HG02970 (cell line): ENCODE results near the gene MYL6B.

ENCODE experiments used
- ATAC-seq: cut with Tn5 transposase; IDR thresholded peaks from one replicate; pipeline ENCODE4 v1.9.1; 2021; ENCODE audit warnings: mild to moderate bottlenecking, moderate library complexity, moderate number of reproducible peaks; ENCODE audit not compliant: unreplicated experiment, low FRiP score

The MYL6B gene

DNA sequence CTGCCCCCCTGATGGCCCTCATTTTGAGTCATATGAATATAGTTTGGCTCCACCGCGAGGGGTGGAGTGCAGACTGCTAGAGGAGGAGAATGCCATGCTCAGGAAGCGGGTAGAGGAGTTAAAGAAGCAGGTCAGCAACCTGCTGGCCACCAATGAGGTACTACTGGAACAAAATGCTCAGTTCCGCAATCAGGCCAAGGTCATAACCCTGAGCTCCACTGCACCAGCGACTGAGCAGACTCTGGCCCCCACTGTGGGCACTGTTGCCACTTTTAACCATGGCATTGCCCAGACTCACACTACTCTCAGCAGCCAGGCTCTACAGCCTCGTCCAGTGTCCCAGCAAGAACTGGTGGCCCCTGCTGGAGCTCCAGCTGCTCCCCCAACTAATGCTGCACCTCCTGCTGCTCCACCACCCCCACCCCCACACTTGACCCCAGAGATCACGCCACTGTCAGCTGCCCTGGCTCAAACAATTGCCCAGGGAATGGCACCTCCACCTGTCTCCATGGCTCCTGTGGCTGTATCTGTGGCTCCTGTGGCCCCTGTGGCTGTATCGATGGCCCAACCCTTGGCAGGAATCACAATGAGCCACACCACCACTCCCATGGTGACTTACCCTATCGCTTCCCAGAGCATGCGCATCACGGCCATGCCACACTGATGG lies 31.1 kb upstream of the MYL6B start:
- no peak for ATAC-seq

DNA sequence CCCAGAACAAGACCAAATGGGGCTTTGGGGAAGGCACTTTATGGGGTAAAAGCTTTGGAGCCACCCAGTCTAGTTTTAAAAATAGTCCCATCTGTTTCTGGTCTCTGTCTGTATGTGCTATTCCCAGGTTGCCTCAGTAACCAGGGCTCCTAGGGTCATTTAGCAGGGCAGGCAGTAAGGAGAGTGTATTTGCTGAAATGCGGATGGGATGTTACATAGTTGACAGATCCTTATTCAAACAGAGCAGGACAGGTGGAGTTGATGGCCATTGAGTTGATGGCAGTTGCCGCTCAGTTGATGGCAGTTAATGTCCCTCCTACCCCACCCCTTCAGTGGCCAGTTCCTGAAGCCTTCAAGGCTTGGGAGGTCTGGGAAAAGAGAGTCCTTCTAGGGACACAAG lies 29.8 kb upstream of the MYL6B start:
- ATAC-seq, result no peak

DNA sequence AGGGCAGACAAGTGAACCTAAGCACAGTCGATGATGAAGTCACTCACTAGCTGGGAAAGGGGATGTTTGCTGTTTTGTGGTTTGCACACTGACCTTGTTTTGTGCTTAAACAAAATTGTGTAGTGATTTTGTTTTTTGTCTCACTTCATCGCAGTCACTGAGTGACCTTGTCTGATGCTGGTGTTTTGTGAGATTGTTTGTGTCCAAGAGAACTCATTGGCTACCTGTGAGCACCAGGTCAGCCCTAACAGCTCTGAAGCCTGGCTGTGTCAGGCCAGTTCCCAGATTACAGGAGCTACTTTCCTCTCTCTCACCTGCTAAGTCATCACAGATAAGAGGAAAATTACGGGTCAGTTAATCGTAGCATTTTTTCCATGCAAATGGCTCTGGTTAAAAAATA lies 28.3 kb upstream of the MYL6B start:
- no peak for ATAC-seq

DNA sequence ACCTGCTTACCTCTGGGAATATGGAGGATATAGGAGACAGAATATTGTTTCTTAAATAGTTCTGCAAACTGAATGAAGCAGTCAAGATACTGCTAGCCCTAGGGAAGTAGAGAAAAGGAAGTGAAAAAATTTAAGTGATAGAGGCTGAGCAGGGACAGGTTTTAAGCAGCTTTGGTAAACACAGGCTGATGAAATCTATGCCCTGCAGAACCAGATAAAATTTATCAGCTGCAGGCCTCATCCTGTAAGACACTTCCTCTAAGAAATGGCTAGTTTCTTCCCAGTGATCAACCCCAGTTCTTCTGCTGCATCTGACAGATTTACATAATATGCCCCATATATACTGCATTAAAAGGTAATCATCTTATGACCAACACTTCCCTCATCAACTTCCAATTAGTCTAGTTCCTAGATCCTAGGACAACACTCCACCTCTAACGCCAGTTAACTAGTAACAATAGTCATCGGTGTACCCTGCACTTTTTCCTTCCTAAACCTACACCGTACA lies 25.6 kb upstream of the MYL6B start:
- ATAC-seq, result no peak

DNA sequence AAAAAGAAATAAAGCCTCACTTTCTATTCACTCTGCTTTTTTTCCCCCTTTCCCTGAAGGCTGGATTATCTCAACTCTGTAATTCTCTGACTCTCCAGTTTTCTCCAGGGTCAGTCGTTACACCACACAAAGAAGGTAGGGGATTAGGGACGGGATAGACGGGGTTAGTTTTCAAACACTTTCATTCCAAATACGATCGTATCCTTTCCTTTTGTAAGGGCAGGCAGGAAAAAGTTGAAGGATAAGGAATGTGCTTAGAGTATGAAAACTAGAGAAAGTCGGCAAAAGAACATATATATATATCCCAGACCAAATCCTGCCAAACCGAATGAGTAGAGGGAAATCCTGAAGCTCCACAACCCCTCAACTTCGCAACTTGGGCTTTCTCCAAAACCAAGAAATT lies 24.9 kb upstream of the MYL6B start:
- no peak for ATAC-seq

DNA sequence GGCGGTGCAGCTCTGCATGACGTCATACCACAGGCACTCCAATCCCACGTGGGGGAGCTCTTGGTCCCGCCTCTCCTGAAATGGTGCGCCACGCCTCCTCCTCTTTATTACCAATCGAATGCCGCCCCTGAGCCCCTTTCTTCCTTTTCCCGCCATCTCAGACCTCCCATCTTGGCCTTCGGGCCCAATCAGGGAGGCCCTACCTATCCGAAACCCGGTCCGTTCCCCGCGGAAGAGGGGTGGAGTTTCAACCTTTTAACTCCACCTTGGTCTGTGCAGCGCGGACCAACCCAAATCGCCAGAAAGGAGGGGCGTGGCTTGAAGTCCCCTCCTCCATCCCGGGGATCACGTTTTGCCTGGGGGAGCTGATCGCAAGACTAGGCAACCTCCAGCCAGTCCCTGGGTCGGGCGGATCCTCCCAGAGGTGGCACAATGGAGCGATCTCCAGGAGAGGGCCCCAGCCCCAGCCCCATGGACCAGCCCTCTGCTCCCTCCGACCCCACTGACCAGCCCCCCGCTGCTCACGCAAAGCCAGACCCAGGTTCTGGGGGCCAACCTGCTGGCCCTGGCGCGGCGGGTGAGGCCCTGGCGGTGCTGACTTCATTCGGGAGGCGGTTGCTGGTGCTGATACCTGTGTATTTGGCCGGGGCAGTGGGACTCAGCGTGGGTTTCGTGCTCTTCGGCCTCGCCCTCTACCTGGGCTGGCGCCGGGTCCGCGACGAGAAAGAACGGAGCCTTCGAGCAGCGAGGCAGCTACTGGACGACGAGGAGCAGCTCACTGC lies 24.3 kb upstream of the MYL6B start, which contains the start of gene ESYT1:
TSS of gene ESYT1 (plus strand) at position 380 of the 782 bp plus-strand sequence. CDS start at position 433, 53 bp downstream.
- peak; percentile 81 for ATAC-seq

DNA sequence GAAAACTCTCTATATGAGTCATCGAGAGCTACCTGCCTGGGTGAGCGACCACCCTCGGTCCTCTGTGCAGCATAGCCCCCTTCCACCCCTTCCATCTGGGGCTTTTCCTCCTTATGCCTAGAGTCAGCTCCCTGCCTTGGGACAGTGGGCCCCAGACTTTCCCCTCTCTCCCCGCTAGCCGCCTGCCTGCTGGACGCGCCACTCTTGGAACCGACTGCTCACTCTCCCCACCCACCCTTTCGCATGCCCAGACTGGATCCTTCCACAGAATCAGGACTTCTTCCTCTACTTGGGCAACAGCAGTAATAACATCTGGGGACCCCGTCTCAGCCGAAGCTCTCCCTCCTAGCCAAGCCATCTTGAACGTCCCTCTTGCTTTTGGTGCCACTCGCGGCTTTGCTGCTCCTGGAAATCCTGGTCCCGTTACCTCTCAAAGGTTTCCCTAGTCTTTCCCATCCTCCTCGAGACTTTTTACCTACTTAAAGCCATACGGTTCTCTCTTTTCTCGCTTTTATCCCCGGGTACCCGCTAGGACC lies 23.6 kb upstream of the MYL6B start:
- ATAC-seq, result no peak

DNA sequence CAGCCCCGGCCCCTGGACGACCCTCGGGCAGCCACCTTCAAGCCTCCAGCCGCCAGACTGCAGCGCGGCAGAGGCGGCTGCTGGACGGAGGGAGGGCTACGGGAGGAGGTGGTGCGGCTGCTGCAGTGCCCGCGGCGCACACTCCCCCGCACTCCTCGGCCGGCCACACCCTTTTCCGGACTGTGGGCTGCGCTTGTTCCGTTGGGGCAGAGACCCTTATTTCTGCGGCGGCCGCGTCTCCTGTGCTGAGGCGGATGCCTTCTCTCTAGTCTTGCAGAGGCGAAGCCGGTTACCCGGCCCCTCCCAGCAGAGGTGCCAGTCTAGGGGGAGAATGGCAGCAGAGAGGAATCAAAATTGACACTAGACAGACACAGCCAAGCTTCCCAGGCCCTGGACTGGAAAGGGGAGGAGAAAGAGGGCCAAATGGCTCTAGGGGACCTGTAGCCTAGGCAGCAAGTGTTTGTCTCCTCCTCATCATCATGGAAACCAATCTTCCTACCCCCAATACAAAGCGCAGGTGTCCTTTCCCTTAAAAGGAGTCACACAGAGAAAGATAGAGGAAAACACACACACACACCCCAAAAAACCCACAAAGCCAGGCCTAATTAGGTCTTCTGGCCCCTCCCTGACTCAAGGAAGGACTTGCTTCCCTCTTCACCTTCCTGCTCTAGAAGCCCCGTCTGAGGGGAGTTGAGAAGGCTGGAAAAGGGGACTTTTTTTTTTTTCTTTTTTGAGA lies 23.0 kb upstream of the MYL6B start:
- no peak for ATAC-seq

DNA sequence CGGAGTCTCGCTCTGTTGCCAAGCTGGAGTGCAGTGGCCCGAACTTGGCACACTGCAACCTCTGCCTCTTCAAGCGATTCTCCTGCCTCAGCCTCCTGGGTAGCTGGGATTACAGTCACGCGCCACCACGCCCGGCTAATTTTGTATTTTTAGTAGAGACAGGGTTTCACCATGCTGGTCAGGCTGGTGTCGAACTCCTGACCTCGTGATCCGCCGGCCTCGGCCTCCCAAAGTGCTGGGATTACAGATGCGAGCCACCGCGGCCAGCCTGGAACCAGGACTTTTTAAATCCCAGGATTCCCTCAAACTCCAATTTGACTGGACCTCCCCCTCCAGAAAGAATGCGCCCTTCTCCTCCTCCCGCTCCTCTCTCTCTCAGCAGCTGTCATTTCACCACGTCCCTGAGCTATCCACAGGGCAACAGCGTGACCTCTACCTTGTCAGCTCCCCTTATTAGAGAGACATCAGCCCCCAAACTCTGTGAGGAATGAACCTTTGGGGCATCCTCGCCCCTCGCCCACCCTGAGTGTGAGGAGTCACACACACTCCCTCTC lies 22.4 kb upstream of the MYL6B start:
- ATAC-seq, result no peak

DNA sequence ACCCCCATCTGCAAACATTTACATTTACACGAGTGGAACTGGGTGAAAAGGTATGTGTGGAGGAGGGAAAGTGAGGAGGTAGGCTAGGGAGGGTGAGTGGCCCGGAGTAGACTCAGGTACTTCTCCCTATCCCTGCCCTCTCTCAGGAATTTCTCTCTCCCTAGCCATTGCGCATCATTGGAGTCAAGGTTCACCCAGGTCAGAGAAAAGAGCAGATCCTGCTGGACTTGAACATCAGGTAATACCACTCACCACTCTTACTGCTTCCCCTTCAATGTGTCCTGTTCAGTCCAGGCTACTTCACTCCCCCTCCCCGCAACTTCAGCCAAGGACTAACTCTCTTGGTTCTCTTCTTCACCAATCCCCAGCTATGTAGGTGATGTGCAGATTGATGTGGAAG lies 21.5 kb upstream of the MYL6B start:
- ATAC-seq, result no peak

DNA sequence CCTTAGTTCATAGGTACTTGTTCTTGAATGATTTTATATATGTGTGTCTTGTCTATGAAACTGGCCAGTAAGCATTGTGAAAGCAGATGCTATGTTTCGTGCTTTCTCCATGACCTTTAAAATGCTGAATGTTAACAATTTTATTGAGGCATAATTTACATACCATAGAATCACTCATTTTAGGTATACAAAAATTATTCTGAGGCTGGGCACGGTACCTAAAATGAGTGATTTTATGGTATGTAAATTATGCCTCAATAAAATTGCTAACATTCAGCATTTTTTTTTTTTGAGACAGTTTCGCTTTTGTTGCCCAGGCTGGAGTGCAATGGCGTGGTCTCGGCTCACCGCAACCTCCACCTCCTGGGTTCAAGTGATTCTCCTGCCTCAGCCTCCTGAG lies 17.5 kb upstream of the MYL6B start:
- ATAC-seq, result no peak

DNA sequence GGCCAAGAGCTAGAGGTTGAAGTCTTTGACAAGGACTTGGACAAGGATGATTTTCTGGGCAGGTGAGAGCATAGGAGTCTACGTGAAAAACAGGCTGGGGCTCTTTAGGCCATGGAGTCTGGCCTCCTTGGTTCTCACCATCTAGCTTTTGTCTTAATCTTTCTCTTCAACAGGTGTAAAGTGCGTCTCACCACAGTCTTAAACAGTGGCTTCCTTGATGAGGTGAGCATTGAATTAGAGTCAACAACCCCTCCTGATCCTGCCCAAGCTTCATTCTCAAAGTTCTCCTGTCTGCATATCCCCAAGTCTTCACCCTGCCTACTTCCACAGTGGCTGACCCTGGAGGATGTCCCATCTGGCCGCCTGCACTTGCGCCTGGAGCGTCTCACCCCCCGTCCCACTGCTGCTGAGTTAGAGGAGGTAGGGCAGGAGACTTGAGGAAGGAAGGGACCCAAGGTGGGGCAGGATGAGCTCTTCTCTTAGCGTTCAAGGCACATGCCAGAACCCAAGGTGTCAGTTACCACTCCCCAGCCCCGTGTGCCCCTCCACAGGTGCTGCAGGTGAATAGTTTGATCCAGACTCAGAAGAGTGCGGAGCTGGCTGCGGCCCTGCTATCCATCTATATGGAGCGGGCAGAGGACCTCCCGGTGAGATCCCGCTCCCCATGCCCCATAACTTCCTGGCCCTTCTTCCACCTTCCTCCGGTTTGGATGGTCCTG lies 14.4 kb upstream of the MYL6B start:
- ATAC-seq, result no peak

DNA sequence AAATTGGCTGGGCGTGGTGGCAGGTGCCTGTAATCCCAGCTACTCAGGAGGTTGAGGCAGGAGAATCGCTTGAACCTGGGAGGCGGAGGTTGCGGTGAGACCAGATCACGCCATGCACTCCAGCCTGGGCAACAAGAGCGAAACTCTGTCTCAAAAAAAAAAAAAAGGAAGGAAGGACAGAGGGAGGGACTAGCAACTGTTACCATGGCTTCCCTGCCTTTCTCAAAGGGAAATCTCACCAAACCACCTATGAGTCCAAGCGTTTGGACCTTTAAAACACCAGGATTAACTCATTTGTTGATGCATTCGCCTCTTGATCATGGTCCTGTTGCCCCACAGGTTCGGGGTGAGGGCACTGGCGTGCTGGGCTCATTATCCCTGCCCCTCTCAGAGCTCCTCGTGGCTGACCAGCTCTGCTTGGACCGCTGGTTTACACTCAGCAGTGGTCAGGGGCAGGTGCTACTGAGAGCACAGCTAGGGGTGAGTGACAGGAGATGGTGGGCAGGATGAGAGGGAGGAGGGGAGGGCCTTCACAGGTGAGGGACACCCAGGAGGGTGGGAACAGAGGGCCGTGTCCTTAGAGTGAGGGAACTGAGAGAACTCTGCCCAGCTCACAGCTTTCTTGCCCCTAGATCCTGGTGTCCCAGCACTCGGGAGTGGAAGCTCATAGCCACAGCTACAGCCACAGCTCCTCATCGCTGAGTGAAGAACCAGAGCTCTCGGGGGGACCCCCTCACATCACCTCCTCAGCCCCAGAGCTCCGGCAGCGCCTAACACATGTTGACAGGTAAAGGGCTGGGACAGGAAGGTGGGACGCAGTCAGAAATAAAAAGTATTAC lies 10.2 kb upstream of the MYL6B start:
- ATAC-seq, result no peak

DNA sequence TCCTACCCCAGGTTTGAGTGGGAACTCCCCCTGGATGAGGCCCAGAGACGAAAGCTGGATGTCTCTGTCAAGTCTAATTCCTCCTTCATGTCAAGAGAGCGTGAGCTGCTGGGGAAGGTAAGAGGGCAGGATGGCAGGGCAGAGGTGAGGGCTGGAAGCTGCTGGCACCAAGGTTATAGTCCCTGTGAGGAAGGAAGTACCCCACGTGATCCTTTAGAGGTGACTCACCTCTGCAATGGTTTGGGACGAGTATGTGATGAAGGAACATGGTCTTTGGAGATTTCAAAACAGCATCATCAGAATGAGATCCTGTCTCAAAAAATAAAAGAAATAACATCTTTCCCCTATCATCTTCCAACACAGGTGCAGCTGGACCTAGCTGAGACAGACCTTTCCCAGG lies 9.2 kb upstream of the MYL6B start:
- ATAC-seq, result no peak

DNA sequence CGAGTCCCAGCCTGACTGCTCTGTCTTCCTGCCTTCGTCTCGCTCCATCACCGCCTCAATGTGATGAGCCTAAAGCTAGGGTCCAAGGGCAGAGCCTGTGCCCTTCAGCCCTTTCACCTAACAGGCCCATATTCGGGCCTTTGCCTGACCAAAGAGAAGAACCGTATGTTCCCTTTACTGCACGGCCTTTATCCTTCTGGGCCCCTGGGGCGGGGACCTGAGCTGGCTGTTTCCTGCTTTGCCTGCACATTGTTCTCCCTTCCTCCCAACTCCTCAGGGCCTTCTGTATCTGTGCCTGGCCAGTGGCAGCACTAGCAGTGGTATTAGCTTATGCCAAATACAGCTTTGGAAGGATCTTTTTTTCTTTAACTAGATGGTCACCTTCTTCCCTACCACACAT lies 8.5 kb upstream of the MYL6B start:
- no peak for ATAC-seq

DNA sequence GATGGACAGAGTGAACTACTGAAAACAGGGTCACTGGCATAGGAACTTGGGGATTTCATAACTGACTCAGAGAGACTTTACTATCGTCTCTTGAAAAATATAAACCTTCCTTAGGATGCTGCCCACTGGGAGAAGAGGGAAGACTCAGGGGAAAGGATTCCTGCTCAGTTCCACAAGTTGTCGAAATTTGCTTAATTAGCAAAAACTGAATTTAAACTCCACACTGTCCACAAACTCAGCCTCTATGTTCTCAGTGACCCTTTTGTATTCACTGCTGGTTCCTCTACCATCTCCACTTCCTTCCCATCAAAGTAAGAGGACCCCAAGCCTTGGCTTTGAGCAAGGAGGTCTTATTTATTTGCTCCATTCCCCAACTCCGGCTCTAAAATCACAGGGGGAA lies 7.2 kb upstream of the MYL6B start:
- ATAC-seq, result no peak

DNA sequence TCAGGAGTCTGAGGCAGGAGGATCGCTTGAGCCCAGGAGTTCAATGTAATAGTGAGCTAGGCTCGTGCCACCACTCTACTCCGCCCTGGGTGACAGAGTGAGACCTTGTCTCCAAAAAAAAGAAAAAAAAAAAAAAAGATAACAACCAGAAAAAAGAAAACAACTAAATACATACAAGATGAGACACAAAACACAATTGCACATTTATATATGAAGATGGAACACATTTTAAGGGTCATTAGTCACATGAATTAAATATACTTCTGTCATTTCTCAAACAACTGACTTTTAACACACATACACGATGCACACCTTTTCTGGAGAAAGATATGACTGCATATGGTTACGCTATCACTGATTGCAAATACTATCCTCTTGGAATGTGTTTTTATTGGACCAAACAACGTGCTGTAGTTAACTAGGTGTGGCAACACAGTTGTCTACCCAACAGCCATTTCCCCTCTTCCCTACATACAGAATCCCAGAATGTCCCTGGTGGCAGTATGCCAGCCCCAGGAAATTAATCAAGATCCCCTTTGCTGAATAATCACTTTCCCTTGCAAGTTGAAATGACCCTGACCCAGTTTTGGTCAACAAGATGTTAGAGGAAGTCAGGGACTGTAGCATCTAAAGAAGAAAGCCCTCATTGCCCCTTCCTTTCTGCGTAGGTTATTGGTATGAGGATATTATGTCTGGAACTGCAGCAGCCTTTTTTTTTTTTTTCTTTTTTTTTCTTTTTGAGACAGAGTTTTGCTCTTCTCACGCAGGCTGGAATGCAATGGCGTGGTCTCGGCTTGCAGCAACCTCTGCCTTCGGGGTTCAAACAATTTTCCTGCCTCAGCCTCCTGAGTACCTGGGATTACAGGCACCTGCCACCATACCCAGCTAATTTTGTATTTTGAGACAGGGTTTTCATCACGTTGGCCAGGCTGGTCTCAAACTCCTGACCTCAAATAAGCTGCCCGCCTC lies 5.6 kb upstream of the MYL6B start:
- ATAC-seq, result no peak

DNA sequence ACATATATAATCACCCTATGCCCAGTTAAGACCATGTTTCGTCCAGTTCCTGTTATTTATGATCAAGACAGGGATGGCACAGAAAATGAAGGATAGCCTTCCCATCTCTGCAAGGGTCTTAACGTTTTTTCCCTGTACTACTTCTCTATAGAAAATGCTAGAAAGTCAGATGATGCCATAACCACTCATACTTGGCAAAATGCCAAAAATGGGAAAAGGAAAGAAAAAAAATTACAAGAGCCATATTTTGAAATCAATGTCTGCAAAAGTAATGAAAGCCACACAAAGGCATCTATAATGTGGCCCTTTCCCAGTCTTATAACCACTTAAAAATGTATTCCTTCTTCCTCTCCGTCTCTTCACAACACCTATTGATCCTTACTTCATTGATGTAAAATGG lies 1.8 kb upstream of the MYL6B start:
- no peak for ATAC-seq
